AML-193 (cell line): ENCODE data around the gene RASGRP3.
"Not testable (repeated sequence)": the region's sequence is repeated elsewhere in the genome, so short reads cannot be mapped to it uniquely, and the experiment has no call there.

ENCODE experiments used
- DNase-seq, 2 experiments: peaks; one replicate each; lab custom pipeline; 2025; lab: John Stamatoyannopoulos, UW

RASGRP3 gene, protein sequence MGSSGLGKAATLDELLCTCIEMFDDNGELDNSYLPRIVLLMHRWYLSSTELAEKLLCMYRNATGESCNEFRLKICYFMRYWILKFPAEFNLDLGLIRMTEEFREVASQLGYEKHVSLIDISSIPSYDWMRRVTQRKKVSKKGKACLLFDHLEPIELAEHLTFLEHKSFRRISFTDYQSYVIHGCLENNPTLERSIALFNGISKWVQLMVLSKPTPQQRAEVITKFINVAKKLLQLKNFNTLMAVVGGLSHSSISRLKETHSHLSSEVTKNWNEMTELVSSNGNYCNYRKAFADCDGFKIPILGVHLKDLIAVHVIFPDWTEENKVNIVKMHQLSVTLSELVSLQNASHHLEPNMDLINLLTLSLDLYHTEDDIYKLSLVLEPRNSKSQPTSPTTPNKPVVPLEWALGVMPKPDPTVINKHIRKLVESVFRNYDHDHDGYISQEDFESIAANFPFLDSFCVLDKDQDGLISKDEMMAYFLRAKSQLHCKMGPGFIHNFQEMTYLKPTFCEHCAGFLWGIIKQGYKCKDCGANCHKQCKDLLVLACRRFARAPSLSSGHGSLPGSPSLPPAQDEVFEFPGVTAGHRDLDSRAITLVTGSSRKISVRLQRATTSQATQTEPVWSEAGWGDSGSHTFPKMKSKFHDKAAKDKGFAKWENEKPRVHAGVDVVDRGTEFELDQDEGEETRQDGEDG

GRCh38 chr2:33476131-33476792 is at the start of gene RASGRP3:
RASGRP3 (plus strand) TSS chr2:33476649; CDS start chr2:33515137, 38,488 bp downstream.
- DNase-seq: peak; percentile 51 to 58

- DNase-seq: no peak
These were observed 49.7 kb upstream of the RASGRP3 start for GRCh38 chr2:33426666-33427231.

DNA sequence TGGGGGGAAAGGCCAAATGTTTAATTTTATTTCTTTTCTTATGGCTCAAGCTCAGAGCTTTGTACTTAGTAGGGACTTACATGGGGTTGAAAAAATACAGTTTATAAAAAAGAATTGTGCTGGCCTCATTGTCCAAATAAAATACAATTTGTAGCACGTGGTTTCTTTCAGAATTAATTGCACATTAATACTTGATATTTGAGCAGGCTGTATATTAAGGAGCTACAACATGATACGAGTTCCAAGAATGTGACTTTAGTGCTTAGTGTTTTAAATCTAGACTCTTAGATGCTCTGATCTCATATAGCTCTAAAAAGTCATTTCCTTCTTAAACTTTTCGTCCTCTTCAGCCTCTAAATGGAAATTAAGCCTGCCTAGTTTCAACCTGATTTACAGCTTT is 46.4 kb upstream of the RASGRP3 start:
- DNase-seq: no peak

- DNase-seq: no peak
These were observed 45.6 kb upstream of the RASGRP3 start for GRCh38 chr2:33430856-33431255.

- DNase-seq: no peak
These were observed 43.6 kb upstream of the RASGRP3 start for GRCh38 chr2:33432871-33433270.

- no peak for DNase-seq
These were observed 42.9 kb upstream of the RASGRP3 start for GRCh38 chr2:33433279-33434235.

- DNase-seq: no peak
These were observed 40.9 kb upstream of the RASGRP3 start for GRCh38 chr2:33435518-33435917.

DNA sequence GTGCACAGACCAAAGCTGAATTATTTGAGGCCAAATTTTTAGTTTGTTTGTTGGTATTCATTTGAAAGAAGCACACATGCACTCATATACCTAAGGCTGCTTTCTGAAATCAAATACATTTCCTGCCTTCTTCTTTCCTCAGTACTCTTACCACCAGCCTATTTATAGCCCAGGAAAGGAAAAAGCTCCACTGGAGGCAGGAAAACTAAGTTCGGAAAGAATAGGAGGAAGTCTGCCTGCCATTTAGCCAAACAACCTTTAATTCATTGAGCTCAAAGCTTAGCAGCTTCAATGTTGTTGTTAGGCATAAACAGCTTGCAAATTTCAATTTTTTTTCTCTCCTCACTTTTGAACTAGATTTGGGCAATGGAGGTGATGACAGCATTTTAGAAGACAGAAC is 40.4 kb upstream of the RASGRP3 start:
- DNase-seq: no peak

DNA sequence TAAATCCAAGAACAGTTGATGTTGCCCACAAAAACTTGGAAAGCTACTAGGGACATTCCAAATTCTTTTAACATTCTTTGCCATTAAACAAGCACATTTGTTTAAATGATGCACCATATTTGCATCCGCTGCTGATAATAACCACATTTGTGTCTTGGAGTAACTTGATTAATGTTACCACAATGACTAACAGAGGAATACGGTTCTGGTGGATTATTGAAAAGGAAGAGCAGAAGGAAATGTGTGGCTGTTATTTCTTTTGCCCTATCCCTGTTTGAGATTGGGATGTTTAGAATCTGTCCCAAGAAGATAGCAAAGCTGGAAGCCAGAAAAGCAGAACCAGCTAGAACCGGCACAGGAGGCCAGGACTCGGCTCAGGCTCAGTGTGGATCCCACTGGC is 39.2 kb upstream of the RASGRP3 start:
- DNase-seq: no peak

DNA sequence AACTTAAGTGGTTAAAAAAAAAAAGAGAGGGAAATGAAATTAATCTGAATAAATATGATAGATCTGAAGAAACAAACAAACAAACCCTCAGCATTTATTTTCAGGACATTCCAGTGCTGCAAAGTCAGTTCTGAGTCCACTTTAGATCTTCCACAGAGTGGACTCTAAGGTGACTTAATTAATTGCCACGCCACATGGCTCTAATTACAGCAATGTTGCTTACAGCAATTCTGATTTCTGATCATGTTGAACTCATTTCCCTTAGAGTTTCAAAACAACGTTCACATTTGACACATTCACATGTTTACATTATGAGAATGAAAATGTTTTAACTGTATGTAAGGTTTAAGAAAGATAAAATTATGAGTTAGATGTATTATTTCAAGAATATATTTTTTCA is 38.6 kb upstream of the RASGRP3 start:
- no peak for DNase-seq

DNA sequence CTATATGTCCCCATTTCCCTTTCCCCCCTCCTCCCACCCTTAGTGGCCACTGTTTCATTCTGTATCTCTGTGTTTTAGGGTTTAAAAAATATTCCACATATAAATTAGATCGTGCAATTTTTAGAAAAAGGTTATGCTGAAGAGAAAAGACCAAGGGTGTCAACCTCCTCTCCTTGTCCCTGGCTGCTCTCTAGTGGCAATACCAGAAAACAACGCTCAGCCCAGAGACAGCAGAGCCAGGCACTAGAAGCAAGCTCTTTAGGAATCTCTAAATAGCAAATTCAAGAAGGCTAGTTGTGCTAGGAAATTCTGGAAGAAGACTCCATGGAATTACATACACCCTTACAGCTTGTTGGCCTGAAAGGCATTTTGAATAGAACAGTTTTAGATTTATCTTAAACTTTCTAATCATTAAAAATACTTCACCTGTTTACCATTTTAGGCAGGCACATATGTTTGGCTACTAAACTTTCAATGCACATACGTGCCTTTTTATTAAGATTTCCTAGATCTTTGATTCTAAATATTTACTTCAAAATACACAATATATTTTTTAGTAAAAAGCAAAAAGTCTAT is 35.1 kb upstream of the RASGRP3 start:
- DNase-seq: peak; percentile 47 to 49

- not testable (repeated sequence) for DNase-seq
These were observed 34.4 kb upstream of the RASGRP3 start for GRCh38 chr2:33442052-33442451.

GRCh38 chr2:33442528-33443079 is 33.8 kb upstream of the RASGRP3 start:
- DNase-seq: no peak

- DNase-seq: no peak
These were observed 33.1 kb upstream of the RASGRP3 start for GRCh38 chr2:33443274-33443829.

DNA sequence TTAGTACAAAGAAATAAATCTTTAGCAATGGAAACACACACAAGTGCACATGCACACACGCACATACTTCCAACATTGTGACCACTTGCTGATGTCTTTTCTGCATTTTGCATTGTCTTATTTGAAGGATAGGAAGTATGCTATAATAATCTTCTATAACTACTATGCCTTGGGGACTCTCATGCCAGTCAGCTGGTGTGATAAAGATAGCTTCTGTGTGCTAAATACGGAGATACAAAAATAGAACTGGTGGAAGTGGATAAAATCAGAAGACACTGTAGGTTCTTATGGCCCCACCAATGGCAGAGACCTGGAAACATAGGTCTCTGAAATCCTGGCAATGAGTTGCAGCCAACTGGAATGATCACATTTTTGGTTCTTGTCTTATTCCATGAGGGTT is 31.5 kb upstream of the RASGRP3 start:
- DNase-seq: no peak

- peak; percentile 17 to 42 for DNase-seq
These were observed 28.1 kb upstream of the RASGRP3 start for GRCh38 chr2:33448220-33448899.

GRCh38 chr2:33451214-33451613 is 25.2 kb upstream of the RASGRP3 start:
- no peak for DNase-seq

- DNase-seq: no peak
These were observed 24.6 kb upstream of the RASGRP3 start for GRCh38 chr2:33451825-33452224.

DNA sequence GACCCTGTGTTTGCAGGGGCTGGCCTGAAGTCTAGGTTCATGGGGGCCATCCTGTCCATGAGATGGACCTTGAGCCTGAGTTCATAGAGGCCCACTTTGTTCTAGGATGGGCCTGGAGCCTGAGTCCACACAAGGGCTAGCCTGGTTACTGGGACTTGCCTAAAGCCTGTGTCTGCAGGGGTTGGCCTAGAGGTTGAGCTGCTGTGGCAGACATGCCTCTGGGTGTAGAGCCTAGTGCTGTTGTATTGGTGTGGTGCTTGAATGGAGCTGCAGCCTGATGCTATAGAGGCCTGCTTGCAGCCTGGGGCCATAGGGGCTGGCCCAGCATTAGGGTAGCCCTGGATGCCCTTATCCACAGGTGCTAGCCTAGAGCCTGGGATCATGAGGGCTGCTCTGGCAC is 23.9 kb upstream of the RASGRP3 start:
- no peak for DNase-seq
